ENCODE results near the gene HDAC9.

Gene HDAC9

DNA sequence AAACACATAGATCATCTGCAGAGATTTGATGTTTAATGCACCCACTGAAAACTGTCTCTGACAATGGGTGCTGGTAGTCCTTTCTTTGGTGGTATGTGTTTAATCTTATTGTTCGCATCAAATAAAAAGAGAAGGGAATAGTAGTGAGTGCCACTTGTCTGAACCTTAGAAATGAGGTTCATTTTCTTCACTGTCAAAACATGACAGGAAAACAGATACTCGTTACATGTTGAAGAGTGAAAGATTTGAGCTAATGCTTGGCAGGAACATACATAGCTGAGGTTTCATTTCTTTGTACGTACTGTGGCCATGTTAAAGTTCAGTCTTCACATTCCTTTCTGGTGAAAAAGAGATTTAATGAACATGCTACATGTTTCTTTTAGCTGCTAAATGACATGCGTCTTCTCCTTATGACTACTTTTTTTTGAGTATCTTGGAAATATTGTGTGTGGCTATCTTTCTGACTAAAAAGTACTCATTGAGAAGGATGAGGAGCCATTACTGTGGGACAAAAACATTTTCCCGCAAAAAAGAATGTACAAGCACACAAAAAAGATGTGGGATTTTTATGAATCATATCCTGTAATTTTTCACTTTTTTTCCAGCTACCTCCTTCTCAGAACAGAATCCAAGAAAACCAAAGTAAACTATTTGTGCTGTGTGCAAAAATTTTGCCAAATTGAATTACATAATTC lies 513.8 kb downstream of the HDAC9 start:
- TF ChIP-seq, protein P1, sequence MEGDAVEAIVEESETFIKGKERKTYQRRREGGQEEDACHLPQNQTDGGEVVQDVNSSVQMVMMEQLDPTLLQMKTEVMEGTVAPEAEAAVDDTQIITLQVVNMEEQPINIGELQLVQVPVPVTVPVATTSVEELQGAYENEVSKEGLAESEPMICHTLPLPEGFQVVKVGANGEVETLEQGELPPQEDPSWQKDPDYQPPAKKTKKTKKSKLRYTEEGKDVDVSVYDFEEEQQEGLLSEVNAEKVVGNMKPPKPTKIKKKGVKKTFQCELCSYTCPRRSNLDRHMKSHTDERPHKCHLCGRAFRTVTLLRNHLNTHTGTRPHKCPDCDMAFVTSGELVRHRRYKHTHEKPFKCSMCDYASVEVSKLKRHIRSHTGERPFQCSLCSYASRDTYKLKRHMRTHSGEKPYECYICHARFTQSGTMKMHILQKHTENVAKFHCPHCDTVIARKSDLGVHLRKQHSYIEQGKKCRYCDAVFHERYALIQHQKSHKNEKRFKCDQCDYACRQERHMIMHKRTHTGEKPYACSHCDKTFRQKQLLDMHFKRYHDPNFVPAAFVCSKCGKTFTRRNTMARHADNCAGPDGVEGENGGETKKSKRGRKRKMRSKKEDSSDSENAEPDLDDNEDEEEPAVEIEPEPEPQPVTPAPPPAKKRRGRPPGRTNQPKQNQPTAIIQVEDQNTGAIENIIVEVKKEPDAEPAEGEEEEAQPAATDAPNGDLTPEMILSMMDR (IDR thresholded peaks at IDR 0.05; ENCODE audit: low read depth, low read length): no peak
- Histone ChIP-seq H3K36me3 (no peaks in the 10 kb centered on the region), H3K4me3 (ENCODE audit: low read depth, low read length) (no peak overlapping the region), H3K27me3 (no peaks in the 10 kb centered on the region), H3K9me3 (no peaks in the 10 kb centered on the region), H3K4me1 (peaks cover 4% of the 10 kb centered on the region)
- no peak for DNase-seq

GRCh38 chr7:19009936-19010280 lies 514.4 kb downstream of the HDAC9 start:
- no peaks in the 10 kb centered on the region for H3K27me3 ChIP-seq

GRCh38 chr7:19011212-19011611 lies 515.7 kb downstream of the HDAC9 start:
- TF ChIP-seq, protein P1 (IDR thresholded peaks at IDR 0.05; ENCODE audit: low read depth, low read length): no peak
- H3K27me3 ChIP-seq: no peaks in the 10 kb centered on the region
- DNase-seq: no peak
- H3K36me3 ChIP-seq: no peaks in the 10 kb centered on the region
- peaks cover 4% of the 10 kb centered on the region for H3K4me1 ChIP-seq
- no peak overlapping the region for H3K4me3 ChIP-seq (ENCODE audit: low read depth, low read length)
- H3K9me3 ChIP-seq: peaks cover 2% of the 10 kb centered on the region; the same call in 1 of the 2 replicates

More at GRCh38 chr7:19009936-19010280, 514.4 kb downstream of the HDAC9 start:
- H3K4me1 ChIP-seq: peaks cover 4% of the 10 kb centered on the region
- no peaks in the 10 kb centered on the region for H3K9me3 ChIP-seq
- DNase-seq: no peak
- H3K4me3 ChIP-seq (ENCODE audit: low read depth, low read length): no peak overlapping the region
- H3K36me3 ChIP-seq: no peaks in the 10 kb centered on the region
- TF ChIP-seq, protein P1 (IDR thresholded peaks at IDR 0.05; ENCODE audit: low read depth, low read length): no peak

DNA sequence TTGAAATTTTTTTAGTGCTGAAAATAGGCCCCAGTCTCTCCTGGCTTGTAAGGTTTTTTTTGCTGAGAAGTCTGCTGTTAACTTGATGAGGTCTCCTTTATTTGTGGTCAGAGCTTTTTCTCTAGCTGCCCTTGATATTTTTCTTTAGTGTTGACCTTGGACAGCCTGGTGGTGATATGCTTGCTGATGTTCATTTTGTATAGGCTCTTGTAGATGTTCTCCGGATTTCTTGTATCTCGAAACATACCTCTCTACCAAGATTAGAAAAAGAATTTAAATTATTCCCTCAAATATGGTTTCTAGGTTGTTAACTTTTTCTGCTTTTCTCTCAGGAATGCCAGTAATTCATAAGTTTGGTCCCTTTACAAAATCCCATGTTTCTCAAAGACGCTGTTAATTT lies 519.5 kb downstream of the HDAC9 start:
- peaks cover 3% of the 10 kb centered on the region; the same call in 1 of the 2 replicates for H3K9me3 ChIP-seq

DNA sequence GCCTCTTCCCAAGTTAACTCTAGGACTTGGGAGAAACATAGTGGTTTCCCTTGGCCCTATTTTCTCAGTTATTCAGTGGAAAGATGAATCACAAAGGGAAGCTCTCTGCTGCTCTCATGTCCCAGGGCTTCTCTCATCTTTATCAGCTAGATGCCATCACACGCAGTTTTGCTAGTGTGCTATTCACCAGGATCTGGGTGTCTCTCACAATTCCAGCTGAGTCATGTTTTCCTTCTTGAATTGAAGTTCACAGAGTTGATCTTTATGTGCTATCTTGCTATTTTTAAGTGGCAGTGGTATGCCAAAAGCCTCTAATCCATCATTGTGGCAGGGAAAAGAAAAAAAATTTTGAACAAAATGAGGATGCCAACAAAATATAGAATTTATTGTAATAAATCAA lies 520.6 kb downstream of the HDAC9 start:
- Histone ChIP-seq H3K9me3 (peaks cover 3% of the 10 kb centered on the region; the same call in 1 of the 2 replicates), H3K4me3 (ENCODE audit: low read depth, low read length) (no peak overlapping the region), H3K36me3 (no peaks in the 10 kb centered on the region), H3K4me1 (no peaks in the 10 kb centered on the region; the same call in 1 of the 2 replicates), H3K27me3 (no peaks in the 10 kb centered on the region)
- DNase-seq: no peak
- TF ChIP-seq, protein P1 (IDR thresholded peaks at IDR 0.05; ENCODE audit: low read depth, low read length): no peak

More for the DNA sequence above, 519.5 kb downstream of the HDAC9 start:
- no peak for DNase-seq
- no peak overlapping the region for H3K4me3 ChIP-seq (ENCODE audit: low read depth, low read length)
- H3K4me1 ChIP-seq: no peaks in the 10 kb centered on the region; the same call in 1 of the 2 replicates
- TF ChIP-seq, protein P1 (IDR thresholded peaks at IDR 0.05; ENCODE audit: low read depth, low read length): no peak
- H3K27me3 ChIP-seq: no peaks in the 10 kb centered on the region
- no peaks in the 10 kb centered on the region for H3K36me3 ChIP-seq

DNA sequence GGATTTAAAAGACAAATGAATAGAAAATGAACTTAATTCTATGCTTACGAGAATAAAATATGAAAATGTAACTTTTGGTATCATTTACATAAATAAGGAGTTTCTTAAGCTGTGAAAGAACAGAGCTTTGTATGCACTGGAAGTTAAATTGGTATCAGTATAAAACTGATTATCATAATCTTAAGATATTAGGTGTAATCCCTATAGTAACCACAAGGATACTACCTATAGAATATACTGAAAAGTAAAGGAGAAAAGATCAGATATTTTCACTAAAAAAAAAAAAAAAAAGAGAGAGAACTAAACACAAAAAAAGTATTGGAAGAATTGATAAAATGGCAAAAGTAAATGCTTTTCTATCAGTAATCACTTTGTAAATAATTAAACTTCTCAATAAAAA lies 521.8 kb downstream of the HDAC9 start:
- DNase-seq: no peak
- Histone ChIP-seq H3K9me3 (peaks cover 3% of the 10 kb centered on the region; the same call in 1 of the 2 replicates), H3K4me1 (peaks cover 6% of the 10 kb centered on the region; the same call in 1 of the 2 replicates), H3K36me3 (no peaks in the 10 kb centered on the region), H3K4me3 (ENCODE audit: low read depth, low read length) (no peak overlapping the region), H3K27me3 (no peaks in the 10 kb centered on the region)
- TF ChIP-seq, protein P1 (IDR thresholded peaks at IDR 0.05; ENCODE audit: low read depth, low read length): no peak

Measured in BE2C (cell line).